Cardiac fibroblast (primary cell): ENCODE results near the gene SUGCT.
"Not testable (repeated sequence)": the region's sequence is repeated elsewhere in the genome, so short reads cannot be mapped to it uniquely, and the experiment has no call there.

Source experiments
- DNase-seq, 2 donors: peaks; one replicate each; pipeline versions ENCODE4 v3.0.0 to v3.0.0-alpha.2; 2010; ENCODE audit warnings: low read depth in 2 of 2
- H3K4me3 ChIP-seq, 2 donors: replicated peaks in 1 of 2; 1 replicate in 1 of 2; 2 replicates in 1 of 2; pipeline ENCODE4 v1.5.1; 2011; ENCODE audit warnings: low read depth in 2 of 2, low read length in 2 of 2, mild to moderate bottlenecking in 2 of 2, moderate library complexity in 1 of 2
- TF ChIP-seq, protein P1 (sequence below): IDR thresholded peaks from one replicate; pipeline ENCODE4 v1.5.1; 2011; ENCODE audit warnings: low read depth, mild to moderate bottlenecking, low read length, inconsistent platforms

SUGCT gene

DNA sequence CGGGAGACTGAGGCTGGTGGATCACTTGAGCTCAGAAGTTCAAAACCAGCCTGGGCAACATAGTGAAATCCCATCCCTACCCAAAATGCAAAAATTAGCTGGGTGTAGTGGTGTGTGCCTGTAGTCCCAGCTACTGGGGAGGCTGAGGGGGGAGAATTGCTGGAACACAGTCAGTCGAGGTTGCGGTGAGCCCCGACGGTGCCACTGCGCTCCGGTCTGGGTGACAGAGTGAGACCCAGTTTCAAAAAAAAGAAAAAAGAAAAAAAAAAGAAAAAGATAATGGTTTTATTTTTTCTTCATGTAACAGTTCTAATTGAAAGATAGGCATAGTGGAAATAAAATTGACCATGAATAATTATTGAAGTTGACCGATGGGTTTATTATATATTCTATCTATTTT, 99.9 kb downstream of the SUGCT start:
- H3K4me3 ChIP-seq, result no peak overlapping the region
- TF ChIP-seq, protein P1, sequence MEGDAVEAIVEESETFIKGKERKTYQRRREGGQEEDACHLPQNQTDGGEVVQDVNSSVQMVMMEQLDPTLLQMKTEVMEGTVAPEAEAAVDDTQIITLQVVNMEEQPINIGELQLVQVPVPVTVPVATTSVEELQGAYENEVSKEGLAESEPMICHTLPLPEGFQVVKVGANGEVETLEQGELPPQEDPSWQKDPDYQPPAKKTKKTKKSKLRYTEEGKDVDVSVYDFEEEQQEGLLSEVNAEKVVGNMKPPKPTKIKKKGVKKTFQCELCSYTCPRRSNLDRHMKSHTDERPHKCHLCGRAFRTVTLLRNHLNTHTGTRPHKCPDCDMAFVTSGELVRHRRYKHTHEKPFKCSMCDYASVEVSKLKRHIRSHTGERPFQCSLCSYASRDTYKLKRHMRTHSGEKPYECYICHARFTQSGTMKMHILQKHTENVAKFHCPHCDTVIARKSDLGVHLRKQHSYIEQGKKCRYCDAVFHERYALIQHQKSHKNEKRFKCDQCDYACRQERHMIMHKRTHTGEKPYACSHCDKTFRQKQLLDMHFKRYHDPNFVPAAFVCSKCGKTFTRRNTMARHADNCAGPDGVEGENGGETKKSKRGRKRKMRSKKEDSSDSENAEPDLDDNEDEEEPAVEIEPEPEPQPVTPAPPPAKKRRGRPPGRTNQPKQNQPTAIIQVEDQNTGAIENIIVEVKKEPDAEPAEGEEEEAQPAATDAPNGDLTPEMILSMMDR, result no peak
- no peak for DNase-seq

DNA sequence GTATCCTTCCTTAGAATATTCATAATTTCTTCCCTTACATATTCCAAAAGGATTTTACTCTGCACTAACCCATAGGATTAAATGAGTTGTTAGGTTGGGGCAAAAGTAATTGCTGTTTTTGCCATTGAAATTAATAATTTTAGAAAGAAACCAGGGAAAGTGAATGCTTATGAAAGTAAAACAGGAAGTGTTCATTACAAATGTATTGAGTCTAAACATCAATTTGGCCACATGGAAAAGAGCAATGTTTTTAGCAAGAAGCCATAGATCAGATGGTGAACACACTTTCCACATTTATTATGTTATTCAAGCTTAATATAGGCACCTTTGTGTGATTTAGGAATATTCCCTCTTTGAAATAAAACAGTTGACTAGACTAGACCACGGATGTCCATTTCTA, 102.9 kb downstream of the SUGCT start:
- H3K4me3 ChIP-seq, result no peak overlapping the region
- no peak for DNase-seq
- TF ChIP-seq, protein P1, result no peak

DNA sequence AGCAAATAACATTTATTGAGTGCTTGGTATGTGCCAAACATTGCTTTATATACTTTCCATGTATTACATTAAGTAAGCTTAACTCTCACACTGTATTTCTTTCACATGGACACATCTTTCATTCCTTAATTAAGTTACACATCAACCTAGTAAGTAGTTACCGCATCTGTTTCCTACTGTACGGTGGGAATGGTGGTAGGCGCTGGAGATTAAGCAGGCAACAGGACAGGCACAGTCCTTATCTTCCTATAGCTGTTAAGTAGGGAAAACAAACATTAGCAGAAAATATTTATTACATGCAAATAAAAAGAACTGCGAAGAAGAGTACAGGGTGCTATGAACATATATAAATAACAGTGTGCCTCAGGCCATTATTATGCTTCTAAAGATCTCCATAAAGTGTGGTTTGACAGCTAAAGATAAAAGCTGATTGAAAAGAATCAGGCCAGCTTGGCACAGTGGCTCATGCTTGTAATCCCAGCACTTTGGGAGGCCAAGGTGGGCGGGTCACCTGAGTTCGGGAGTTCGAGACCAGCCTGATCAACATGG, 105.0 kb downstream of the SUGCT start:
- H3K4me3 ChIP-seq, result no peak overlapping the region
- TF ChIP-seq, protein P1, result no peak
- no peak for DNase-seq

DNA sequence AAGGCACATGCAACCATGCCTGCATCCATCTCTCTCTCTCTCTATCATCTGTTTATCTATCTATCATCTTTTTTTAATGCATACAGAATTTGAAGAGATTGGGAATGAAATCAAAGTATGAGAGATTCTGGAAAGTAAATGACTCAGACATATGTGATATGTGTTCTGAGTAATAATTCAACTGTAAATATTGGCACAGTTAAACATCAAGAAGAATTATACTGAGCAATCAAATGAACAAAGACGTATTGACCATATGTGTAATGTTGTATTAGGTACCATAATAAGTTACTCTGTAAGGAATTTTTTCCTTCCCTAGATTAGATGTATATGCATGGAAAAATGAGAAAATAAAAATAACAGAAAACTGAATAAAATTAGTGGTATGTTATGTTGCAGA, 108.3 kb downstream of the SUGCT start:
- no peak for DNase-seq
- no peak overlapping the region for H3K4me3 ChIP-seq
- TF ChIP-seq, protein P1, result no peak

DNA sequence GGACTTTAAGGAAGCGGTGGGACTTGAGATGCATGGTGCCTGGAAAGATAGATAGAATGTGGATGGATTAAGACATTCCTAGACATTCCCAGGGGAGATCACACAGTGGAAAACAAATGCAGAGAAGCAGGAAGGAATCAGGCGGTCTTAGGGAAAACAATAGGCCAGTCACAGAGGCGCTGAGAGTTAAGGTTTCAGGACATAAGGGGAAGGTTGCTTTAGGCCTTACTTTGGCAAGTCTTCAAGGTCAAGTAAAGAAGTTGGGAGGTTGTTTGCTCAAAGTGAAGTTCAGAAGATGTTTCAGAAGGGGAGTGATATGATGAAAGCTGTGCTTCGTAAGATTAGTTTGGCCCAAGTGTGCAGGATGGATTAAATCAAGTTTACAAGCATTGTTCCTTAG, 109.4 kb downstream of the SUGCT start:
- DNase-seq, result peak; percentile 28 to 31
- H3K4me3 ChIP-seq, result no peak overlapping the region
- TF ChIP-seq, protein P1, result no peak

DNA sequence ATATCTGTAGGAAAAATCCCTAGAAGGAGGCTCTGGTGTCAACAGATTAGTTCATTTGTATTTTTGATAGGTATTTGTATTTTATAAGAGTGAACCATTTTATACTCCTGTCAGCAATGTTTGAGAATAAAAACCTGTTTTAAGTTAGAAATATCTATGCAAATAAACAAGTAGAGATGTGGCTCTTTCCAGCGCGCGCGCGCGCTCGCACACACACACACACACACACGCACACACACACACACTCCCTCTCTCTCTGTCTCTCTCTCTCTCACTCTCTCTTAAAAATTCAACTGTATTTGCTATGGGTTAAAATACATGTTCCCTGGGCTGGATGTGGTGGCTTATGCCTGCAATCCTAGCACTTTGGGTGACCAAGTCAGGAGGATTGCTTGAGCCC, 113.9 kb downstream of the SUGCT start:
- TF ChIP-seq, protein P1, result no peak
- DNase-seq, result no peak
- no peak overlapping the region for H3K4me3 ChIP-seq

DNA sequence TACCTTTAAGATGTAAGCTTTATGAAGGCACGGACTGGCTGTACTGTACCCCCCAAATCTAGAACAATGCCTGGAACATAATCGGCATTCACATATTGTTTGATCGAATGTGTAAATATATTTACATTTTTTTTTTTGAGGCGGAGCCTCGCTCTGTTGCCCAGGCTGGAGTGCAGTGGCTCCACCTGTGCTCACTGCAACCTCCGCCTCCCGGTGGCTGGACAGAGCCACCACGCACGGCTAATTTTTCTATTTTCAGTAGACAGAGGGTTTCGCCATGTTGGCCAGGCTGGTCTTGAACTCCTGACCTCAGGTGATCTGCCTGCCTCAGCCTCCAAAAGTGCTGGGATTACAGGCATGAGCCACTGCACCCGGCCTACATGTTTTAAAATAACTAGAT, 118.6 kb downstream of the SUGCT start:
- DNase-seq, H3K4me3 ChIP-seq: not testable (repeated sequence)
